ENCODE results near the gene CLEC2L. TPM values are rescaled to one million over a fixed set of nuclear protein-coding genes. Genes with fewer than 3 reads are reported as not detected.

CLEC2L gene
- total and polyA plus RNA-seq, 2 of the 4 experiments (the other 2 are of a cell fraction) = not detected

- Histone ChIP-seq H3K4me1 (ENCODE audit: control insufficient read depth, insufficient read depth, low read length) (no peaks in the 10 kb centered on the region), H3K56ac (ENCODE audit: extremely low read depth, insufficient read depth, low read length) (no peak overlapping the region), H2BK5ac (ENCODE audit: low read depth, low read length, poor library complexity, severe bottlenecking) (no peak overlapping the region), H2BK120ac (ENCODE audit: low read depth, low read length) (no peak overlapping the region), H3K27ac (ENCODE audit: insufficient read depth, low read length) (no peak overlapping the region), H2BK20ac (ENCODE audit: low read depth, low read length) (no peak overlapping the region), H4K8ac (ENCODE audit: low read depth in 2 of 2, low read length in 2 of 2) (no peak overlapping the region), H3K27me3 (ENCODE audit: control insufficient read depth, insufficient read depth, low read length) (peaks cover 34% of the 10 kb centered on the region), H3K4me2 (ENCODE audit: low read depth, low read length) (no peak overlapping the region), H3K36me3 (ENCODE audit: control insufficient read depth, insufficient read depth, low read length) (no peaks in the 10 kb centered on the region), H3K9ac (ENCODE audit: low read depth, low read length) (no peak overlapping the region), H4K91ac (ENCODE audit: insufficient read depth, low read depth, low read length) (no peak overlapping the region), H3K4ac (ENCODE audit: low read depth, low read length) (no peak overlapping the region), H3K18ac (ENCODE audit: low read depth, low read length) (no peak overlapping the region), H3K23ac (ENCODE audit: low read depth, low read length) (no peak overlapping the region), H3K79me1 (ENCODE audit: low read depth in 1 of 2, low read length in 2 of 2) (no peaks in the 10 kb centered on the region), H4K5ac (ENCODE audit: low read depth, low read length) (no peak overlapping the region), H3K9me1 (ENCODE audit: insufficient read depth, low read length) (no peaks in the 10 kb centered on the region), H2BK15ac (ENCODE audit: low read depth, low read length) (no peak overlapping the region), H2AK9ac (replicated peaks; ENCODE audit: low read depth, low read length, poor library complexity) (no peak overlapping the region), H2AFZ (replicated peaks; ENCODE audit: low read length, poor library complexity) (no peak overlapping the region), H3K4me3 (ENCODE audit: insufficient read depth, low read depth, low read length) (no peak overlapping the region), H2AK5ac (ENCODE audit: low read depth, low read length) (no peak overlapping the region), H3K14ac (replicated peaks; ENCODE audit: low read depth, low read length) (no peak overlapping the region), H3K9me3 (ENCODE audit: control insufficient read depth, insufficient read depth, low read length) (no peaks in the 10 kb centered on the region), H4K20me1 (ENCODE audit: insufficient read depth, low read length) (no peaks in the 10 kb centered on the region)
- intact Hi-C loops (cut with micrococcal nuclease) (no loop called here), in situ Hi-C loops (cut with MboI; ENCODE audit: low sequenced_read_pairs) (no loop called here), dilution Hi-C loops (cut with HindIII; ENCODE audit: low sequenced_read_pairs, unreplicated experiment) (no loop called here)
- DNase-seq (no peak), ATAC-seq (ENCODE audit: low read depth) (no peak)
- 70% methylated on average over 5 of the region's 8 CpGs; no CpG with 5 or more reads in 1 of the 2 experiments for WGBS, 2 experiments (ENCODE audit: extremely low coverage in 2 of 2, insufficient read length in 1 of 2)
- TF ChIP-seq NFE2L2 (IDR thresholded peaks at IDR 0.05; ENCODE audit: low read depth, low read length) = no peak
- CTCF ChIA-PET = no interaction called here
- POLR2A ChIA-PET (ENCODE audit: unreplicated experiment) = no interaction called here
- BruUV-seq (replicated peaks) = no TSS peak
These were observed 8.2 kb upstream of the CLEC2L start for GRCh38 chr7:139515266-139515665.

Data from IMR-90 (cell line).